Spinal cord (tissue), 10 donors: ENCODE data around the gene BTBD19. TPM values are rescaled to one million over a fixed set of nuclear protein-coding genes. Genes with fewer than 3 reads are reported as not detected.
"Not testable (repeated sequence)": the region's sequence is repeated elsewhere in the genome, so short reads cannot be mapped to it uniquely, and the experiment has no call there.

Experiments
- DNase-seq, 6 donors: peaks; one replicate each; pipeline versions ENCODE4 v3.0.0 to v3.0.0-alpha.2; 2013 to 2015; ENCODE audit warnings: low spot score in 6 of 6, low read depth in 4 of 6
- H3K27ac ChIP-seq: one replicate; pipeline ENCODE4 v1.5.1; 2013; ENCODE audit warnings: low read depth, low read length, control low read depth
- H3K27me3 ChIP-seq: one replicate; pipeline ENCODE4 v1.6.1; 2013; ENCODE audit warnings: low read length; ENCODE audit not compliant: control insufficient read depth, insufficient read depth
- H3K36me3 ChIP-seq: one replicate; pipeline ENCODE4 v1.6.1; 2013; ENCODE audit warnings: low read length; ENCODE audit not compliant: control insufficient read depth, insufficient read depth
- H3K4me1 ChIP-seq: one replicate; pipeline ENCODE4 v1.6.1; 2013; ENCODE audit warnings: low read length; ENCODE audit not compliant: control insufficient read depth, insufficient read depth
- H3K4me3 ChIP-seq: one replicate; pipeline ENCODE4 v1.5.1; 2013; ENCODE audit warnings: low read depth, low read length, control low read depth
- H3K9me3 ChIP-seq: one replicate; pipeline ENCODE4 v1.6.1; 2013; ENCODE audit warnings: low read length; ENCODE audit not compliant: control insufficient read depth, insufficient read depth
- WGBS: methylation state at CpG from one replicate; pipeline ENCODE4 v1.1.5; 2013; ENCODE audit warnings: missing lambda C conversion rate; ENCODE audit not compliant: insufficient coverage; 5-methylcytosine and 5-hydroxymethylcytosine counted together
- polyA plus RNA-seq, 2 donors: library from polyadenylated mRNA; unstranded; fragments of 120-200 nt; gene quantifications; one replicate each; pipeline ENCODE4 v1.2.1, GENCODE V29; 2013; ENCODE audit not compliant: insufficient read length in 2 of 2
- total RNA-seq, 2 donors: library from RNA; depleted of rRNA in 1 of 2; stranded (reverse); fragments of 120-200 nt in 1 of 2; fragments of >200 nt in 1 of 2; gene quantifications; one replicate each; pipeline versions ENCODE4 v1.2.3 to v1.2.4, GENCODE V29; 2013 to 2014
- donor health status: healthy.

Gene BTBD19
- total and polyA plus RNA-seq, 4 donors: 3.2 to 10.5 (median 6.1) TPM

GRCh38 chr1:44819608-44820327 lies 11.4 kb downstream of the BTBD19 start:
- Histone ChIP-seq H3K27ac (peak overlapping the region; percentile 95), H3K4me3 (peak overlapping the region; percentile 67), H3K27me3 (peaks cover 3% of the 10 kb centered on the region), H3K4me1 (peaks cover 9% of the 10 kb centered on the region), H3K9me3 (no peaks in the 10 kb centered on the region), H3K36me3 (peaks cover 28% of the 10 kb centered on the region)
- WGBS: 7% methylated on average over 22 of the region's 33 CpGs
- peak in 2 of 6 donors; percentile 84 for DNase-seq

- Histone ChIP-seq H3K27me3 (peaks cover 3% of the 10 kb centered on the region), H3K4me1 (peaks cover 9% of the 10 kb centered on the region), H3K27ac (peak overlapping the region; percentile 95), H3K9me3 (no peaks in the 10 kb centered on the region), H3K4me3 (peak overlapping the region; percentile 67), H3K36me3 (peaks cover 28% of the 10 kb centered on the region)
- WGBS: 39% methylated on average over 21 of the region's 25 CpGs
- no peak for DNase-seq
These were observed 12.3 kb downstream of the BTBD19 start for GRCh38 chr1:44820328-44821239.

GRCh38 chr1:44821240-44821715 lies 13.0 kb downstream of the BTBD19 start:
- peaks cover 32% of the 10 kb centered on the region for H3K36me3 ChIP-seq
- WGBS: 97% methylated on average over 8 of the region's 9 CpGs
- H3K27ac ChIP-seq: no peak overlapping the region
- no peak overlapping the region for H3K4me3 ChIP-seq
- no peak for DNase-seq
- no peaks in the 10 kb centered on the region for H3K9me3 ChIP-seq
- peaks cover 9% of the 10 kb centered on the region for H3K4me1 ChIP-seq
- peaks cover 3% of the 10 kb centered on the region for H3K27me3 ChIP-seq

- H3K36me3 ChIP-seq: peaks cover 41% of the 10 kb centered on the region
- 75% methylated on average over 6 of the region's 6 CpGs for WGBS
- no peak overlapping the region for H3K4me3 ChIP-seq
- peaks cover 9% of the 10 kb centered on the region for H3K4me1 ChIP-seq
- no peak for DNase-seq
- peaks cover 3% of the 10 kb centered on the region for H3K27me3 ChIP-seq
- H3K9me3 ChIP-seq: no peaks in the 10 kb centered on the region
- no peak overlapping the region for H3K27ac ChIP-seq
These were observed 13.9 kb downstream of the BTBD19 start for GRCh38 chr1:44822131-44822701.

- 93% methylated on average over 9 of the region's 15 CpGs for WGBS
- peaks cover 9% of the 10 kb centered on the region for H3K4me1 ChIP-seq
- no peak for DNase-seq
- H3K9me3 ChIP-seq: no peaks in the 10 kb centered on the region
- no peak overlapping the region for H3K4me3 ChIP-seq
- no peak overlapping the region for H3K27ac ChIP-seq
- H3K36me3 ChIP-seq: peaks cover 49% of the 10 kb centered on the region
- H3K27me3 ChIP-seq: peaks cover 3% of the 10 kb centered on the region
These were observed 14.7 kb downstream of the BTBD19 start for GRCh38 chr1:44822981-44823451.

- WGBS: 100% methylated on average over 5 of the region's 6 CpGs
- DNase-seq, H3K4me1 ChIP-seq, H3K4me3 ChIP-seq, H3K9me3 ChIP-seq, H3K27me3 ChIP-seq, H3K27ac ChIP-seq: not testable (repeated sequence)
- peaks cover 63% of the 10 kb centered on the region for H3K36me3 ChIP-seq
These were observed 16.1 kb downstream of the BTBD19 start for GRCh38 chr1:44824392-44824791.

- H3K27ac ChIP-seq: no peak overlapping the region
These were observed 18.3 kb downstream of the BTBD19 start for GRCh38 chr1:44826375-44827196.

GRCh38 chr1:44827197-44828002 lies 19.1 kb downstream of the BTBD19 start:
- Histone ChIP-seq H3K36me3 (peaks cover 81% of the 10 kb centered on the region), H3K27me3 (no peaks in the 10 kb centered on the region), H3K27ac (no peak overlapping the region), H3K9me3 (no peaks in the 10 kb centered on the region), H3K4me1 (peaks cover 9% of the 10 kb centered on the region), H3K4me3 (no peak overlapping the region)
- no peak for DNase-seq
- WGBS: 86% methylated on average over 28 of the region's 28 CpGs

More at GRCh38 chr1:44826375-44827196, 18.3 kb downstream of the BTBD19 start:
- no peak for DNase-seq
- 80% methylated on average over 24 of the region's 24 CpGs for WGBS
- Histone ChIP-seq H3K9me3 (no peaks in the 10 kb centered on the region), H3K36me3 (peaks cover 79% of the 10 kb centered on the region), H3K4me3 (no peak overlapping the region), H3K27me3 (no peaks in the 10 kb centered on the region), H3K4me1 (peaks cover 9% of the 10 kb centered on the region)
